Right lobe of liver (tissue), 4 donors: ENCODE data around the gene IGF1R.

Experiments used
- POLR2A ChIP-seq: fragments of 450-650 bp; IDR thresholded peaks from one replicate; pipeline ENCODE4 v1.6.1; 2017; ENCODE audit warnings: antibody characterized with exemption, mild to moderate bottlenecking
- TF ChIP-seq, protein P1 (sequence below), 4 donors: fragments of 200-600 bp in 3 of 4; fragments of 450-650 bp in 1 of 4; IDR thresholded peaks; one replicate each; pipeline versions ENCODE4 v1.5.1 to v1.8.0; 2016 to 2022; ENCODE audit warnings: antibody characterized with exemption in 4 of 4, mild to moderate bottlenecking in 2 of 4
- donor health status: DM: no; HTN: no; CAD: no.
- donor health status: DM: no; HTN: no; CAD: no.
- donor health status: DM: no; HTN: yes; CAD: no.

DNA sequence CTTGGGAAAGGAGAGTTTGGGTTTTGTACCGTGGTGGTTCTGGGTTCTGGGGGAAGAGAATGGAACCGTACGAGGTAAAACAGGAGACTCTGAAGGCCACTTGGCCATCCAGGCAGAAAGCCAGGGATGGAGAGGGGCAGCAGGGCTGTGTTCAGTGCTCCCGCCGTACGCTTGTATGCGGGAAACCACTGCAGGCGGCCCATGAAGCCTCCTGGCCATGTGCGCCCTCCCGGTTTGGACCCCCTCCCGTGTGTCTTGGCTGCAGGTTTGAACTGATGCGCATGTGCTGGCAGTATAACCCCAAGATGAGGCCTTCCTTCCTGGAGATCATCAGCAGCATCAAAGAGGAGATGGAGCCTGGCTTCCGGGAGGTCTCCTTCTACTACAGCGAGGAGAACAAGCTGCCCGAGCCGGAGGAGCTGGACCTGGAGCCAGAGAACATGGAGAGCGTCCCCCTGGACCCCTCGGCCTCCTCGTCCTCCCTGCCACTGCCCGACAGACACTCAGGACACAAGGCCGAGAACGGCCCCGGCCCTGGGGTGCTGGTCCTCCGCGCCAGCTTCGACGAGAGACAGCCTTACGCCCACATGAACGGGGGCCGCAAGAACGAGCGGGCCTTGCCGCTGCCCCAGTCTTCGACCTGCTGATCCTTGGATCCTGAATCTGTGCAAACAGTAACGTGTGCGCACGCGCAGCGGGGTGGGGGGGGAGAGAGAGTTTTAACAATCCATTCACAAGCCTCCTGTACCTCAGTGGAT, 308.6 kb downstream of the IGF1R start:
- TF ChIP-seq, protein P1, sequence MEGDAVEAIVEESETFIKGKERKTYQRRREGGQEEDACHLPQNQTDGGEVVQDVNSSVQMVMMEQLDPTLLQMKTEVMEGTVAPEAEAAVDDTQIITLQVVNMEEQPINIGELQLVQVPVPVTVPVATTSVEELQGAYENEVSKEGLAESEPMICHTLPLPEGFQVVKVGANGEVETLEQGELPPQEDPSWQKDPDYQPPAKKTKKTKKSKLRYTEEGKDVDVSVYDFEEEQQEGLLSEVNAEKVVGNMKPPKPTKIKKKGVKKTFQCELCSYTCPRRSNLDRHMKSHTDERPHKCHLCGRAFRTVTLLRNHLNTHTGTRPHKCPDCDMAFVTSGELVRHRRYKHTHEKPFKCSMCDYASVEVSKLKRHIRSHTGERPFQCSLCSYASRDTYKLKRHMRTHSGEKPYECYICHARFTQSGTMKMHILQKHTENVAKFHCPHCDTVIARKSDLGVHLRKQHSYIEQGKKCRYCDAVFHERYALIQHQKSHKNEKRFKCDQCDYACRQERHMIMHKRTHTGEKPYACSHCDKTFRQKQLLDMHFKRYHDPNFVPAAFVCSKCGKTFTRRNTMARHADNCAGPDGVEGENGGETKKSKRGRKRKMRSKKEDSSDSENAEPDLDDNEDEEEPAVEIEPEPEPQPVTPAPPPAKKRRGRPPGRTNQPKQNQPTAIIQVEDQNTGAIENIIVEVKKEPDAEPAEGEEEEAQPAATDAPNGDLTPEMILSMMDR (IDR thresholded peaks at IDR 0.05) = no peak
- TF ChIP-seq POLR2A = no peak
